GM20000 (cell line): ENCODE data around the gene KIF5A.

ENCODE experiments used
- DNase-seq: peaks from one replicate; pipeline ENCODE4 v3.0.0; 2012; ENCODE audit warnings: low spot score
- TF ChIP-seq, protein P1 (sequence below): IDR thresholded peaks from 2 replicates; pipeline ENCODE4 v1.5.1; 2012; ENCODE audit warnings: mild to moderate bottlenecking, control low read depth; ENCODE audit errors: extremely low read depth, missing control alignments

KIF5A gene

GRCh38 chr12:57518176-57518919, 31.5 kb upstream of the KIF5A start:
- TF ChIP-seq, protein P1, sequence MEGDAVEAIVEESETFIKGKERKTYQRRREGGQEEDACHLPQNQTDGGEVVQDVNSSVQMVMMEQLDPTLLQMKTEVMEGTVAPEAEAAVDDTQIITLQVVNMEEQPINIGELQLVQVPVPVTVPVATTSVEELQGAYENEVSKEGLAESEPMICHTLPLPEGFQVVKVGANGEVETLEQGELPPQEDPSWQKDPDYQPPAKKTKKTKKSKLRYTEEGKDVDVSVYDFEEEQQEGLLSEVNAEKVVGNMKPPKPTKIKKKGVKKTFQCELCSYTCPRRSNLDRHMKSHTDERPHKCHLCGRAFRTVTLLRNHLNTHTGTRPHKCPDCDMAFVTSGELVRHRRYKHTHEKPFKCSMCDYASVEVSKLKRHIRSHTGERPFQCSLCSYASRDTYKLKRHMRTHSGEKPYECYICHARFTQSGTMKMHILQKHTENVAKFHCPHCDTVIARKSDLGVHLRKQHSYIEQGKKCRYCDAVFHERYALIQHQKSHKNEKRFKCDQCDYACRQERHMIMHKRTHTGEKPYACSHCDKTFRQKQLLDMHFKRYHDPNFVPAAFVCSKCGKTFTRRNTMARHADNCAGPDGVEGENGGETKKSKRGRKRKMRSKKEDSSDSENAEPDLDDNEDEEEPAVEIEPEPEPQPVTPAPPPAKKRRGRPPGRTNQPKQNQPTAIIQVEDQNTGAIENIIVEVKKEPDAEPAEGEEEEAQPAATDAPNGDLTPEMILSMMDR, result no peak
- no peak for DNase-seq

DNA sequence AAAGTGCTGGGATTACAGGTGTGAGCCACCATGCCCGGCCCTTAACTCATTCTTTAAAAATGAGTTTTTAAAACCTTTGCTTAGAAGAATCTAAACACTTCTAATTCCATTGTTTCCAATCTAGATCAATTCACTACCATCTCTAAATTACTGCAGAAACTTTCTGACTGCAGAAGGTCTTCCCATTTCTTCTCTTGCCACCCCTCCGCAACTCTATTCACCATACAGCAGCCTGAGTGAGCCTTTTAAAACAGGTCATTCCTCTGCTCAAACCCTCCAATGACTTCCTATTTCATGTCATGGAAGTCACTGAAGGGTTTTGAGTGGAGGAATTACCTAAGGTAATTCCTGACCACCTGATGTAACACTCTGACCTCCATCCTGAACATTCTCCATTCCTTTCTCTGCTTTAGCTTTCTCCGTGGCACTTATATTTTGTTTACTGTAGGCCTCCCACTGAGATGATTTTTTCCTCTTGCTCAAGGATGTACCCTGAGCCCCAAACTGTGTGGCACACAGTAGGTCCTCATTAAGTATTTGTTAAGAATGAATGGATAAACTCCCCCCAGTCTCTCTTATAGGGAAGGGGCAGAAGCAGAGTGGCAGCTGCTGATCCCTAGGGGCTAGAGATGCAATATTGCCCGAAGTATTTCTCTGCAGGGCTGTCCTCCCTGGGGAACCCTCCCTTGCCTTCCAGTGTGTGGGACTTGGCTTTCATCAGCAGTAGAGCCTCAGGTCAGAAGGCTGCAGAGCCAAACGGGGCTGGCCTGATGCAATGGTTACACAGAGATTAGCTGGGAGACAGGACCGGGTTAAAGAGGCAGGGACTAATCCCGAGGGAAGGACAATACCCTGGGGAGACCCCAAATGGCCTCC, 30.7 kb upstream of the KIF5A start:
- TF ChIP-seq, protein P1, result no peak
- DNase-seq, result no peak

GRCh38 chr12:57519796-57520052, 30.1 kb upstream of the KIF5A start:
- DNase-seq, result peak; percentile 54
- TF ChIP-seq, protein P1, result no peak

DNA sequence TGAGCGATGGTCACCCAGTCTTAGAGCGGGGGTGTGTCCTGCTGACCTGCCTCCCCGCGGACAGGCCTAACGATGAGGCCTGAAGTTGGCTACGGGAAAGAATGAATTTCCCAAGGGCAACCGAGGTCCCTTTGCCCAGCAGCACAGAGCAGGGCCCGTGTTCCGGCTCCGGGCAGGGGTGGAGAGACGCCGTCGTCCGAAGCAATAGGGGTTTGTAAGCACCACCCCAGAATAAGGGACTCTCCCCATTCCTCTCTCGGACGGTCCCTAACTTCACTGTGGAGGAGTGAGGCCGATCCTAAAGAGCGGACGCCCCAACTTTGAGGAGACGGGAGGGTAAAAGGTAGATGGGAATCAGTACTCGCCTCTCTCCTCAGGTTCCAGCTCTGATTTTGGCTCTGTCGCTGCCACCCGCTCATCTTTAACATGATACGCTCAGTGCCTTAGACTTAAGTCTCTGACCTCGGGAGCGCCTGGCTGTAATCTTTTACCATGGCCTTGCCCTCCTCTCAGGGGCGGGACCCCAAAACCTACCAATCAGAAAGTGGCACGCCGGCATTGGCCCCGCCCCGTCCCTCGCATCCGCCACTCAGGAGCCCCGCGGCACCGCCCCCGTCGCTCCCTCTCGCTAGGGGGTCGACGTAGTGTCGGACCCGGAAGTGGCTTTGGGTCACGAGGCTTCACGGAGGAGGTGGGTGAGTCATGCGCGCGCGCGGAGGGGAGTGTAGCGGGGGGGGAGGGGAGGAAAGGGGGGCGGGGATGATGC, 29.6 kb upstream of the KIF5A start, which contains the start of gene DDIT3:
DDIT3 (minus strand) TSS at position 462 of the 766 bp plus-strand sequence. CDS start 3,108 bp downstream, outside the sequence.
- peak; percentile 96 for DNase-seq
- TF ChIP-seq, protein P1, result no peak

DNA sequence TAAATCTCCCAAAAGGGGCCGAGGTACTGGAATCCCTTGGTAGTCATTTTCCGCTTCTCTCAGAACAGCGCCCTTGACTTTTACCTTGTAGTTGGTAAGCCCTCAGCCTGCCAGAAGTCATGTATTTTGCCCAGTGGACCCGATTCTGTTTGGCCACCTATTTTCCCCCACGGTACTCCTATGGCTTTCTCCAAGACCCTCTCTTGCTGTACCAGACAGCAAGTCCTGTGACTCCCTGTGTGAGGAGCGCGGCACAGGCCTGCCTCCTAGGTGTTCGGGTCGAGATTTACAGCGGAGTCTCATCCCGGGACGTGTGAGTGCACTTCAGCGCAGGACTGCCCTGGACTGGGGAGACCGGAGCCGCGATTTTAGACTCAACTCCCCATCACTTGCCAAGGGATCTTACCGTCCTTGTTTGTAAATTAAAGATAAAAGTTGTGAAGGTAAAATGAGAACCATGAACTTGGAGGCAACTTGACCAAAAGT, 28.3 kb upstream of the KIF5A start:
- DNase-seq, result no peak
- TF ChIP-seq, protein P1, result no peak

GRCh38 chr12:57522011-57522886, 27.6 kb upstream of the KIF5A start, which contains the start of gene MBD6:
Gene MBD6 (plus strand): TSS chr12:57522824. CDS start chr12:57524304, 1,480 bp downstream.
- TF ChIP-seq, protein P1, result no peak
- DNase-seq, result peak; percentile 99
